GM08714 (cell line): ENCODE data around the gene WSCD2.

ENCODE experiments used
- H3K4me3 ChIP-seq: fragments of 200-500 bp; sonication (Bioruptor generic); 2 replicates; pipeline ENCODE4 v1.5.1; 2014; ENCODE audit warnings: mild to moderate bottlenecking, low read length, inconsistent platforms
- ZNF274 ChIP-seq: IDR thresholded peaks from 2 replicates; pipeline ENCODE4 v1.6.1; 2012; ENCODE audit warnings: mild to moderate bottlenecking, low read depth, low read length

Gene WSCD2

GRCh38 chr12:108228746-108229145 lies 99.7 kb downstream of the WSCD2 start:
- H3K4me3 ChIP-seq: no peak overlapping the region
- TF ChIP-seq ZNF274: no peak

- TF ChIP-seq ZNF274: no peak
These were observed 102.2 kb downstream of the WSCD2 start for GRCh38 chr12:108231109-108231905.

GRCh38 chr12:108231909-108232434 lies 102.9 kb downstream of the WSCD2 start:
- H3K4me3 ChIP-seq: no peak overlapping the region
- no peak for TF ChIP-seq ZNF274

More at GRCh38 chr12:108231109-108231905, 102.2 kb downstream of the WSCD2 start:
- no peak overlapping the region for H3K4me3 ChIP-seq

GRCh38 chr12:108232565-108232964 lies 103.5 kb downstream of the WSCD2 start:
- no peak for TF ChIP-seq ZNF274

GRCh38 chr12:108234158-108234557 lies 105.1 kb downstream of the WSCD2 start:
- no peak for TF ChIP-seq ZNF274
- H3K4me3 ChIP-seq: no peak overlapping the region

More at GRCh38 chr12:108232565-108232964, 103.5 kb downstream of the WSCD2 start:
- H3K4me3 ChIP-seq: no peak overlapping the region

GRCh38 chr12:108235197-108235984 lies 106.3 kb downstream of the WSCD2 start:
- no peak overlapping the region for H3K4me3 ChIP-seq
- TF ChIP-seq ZNF274: no peak

- no peak overlapping the region for H3K4me3 ChIP-seq
- no peak for TF ChIP-seq ZNF274
These were observed 106.8 kb downstream of the WSCD2 start for GRCh38 chr12:108235985-108236263.

- H3K4me3 ChIP-seq: no peak overlapping the region
- no peak for TF ChIP-seq ZNF274
These were observed 107.3 kb downstream of the WSCD2 start for GRCh38 chr12:108236366-108236765.

- H3K4me3 ChIP-seq: no peak overlapping the region
- no peak for TF ChIP-seq ZNF274
These were observed 108.2 kb downstream of the WSCD2 start for GRCh38 chr12:108237272-108237671.

- no peak overlapping the region for H3K4me3 ChIP-seq
- TF ChIP-seq ZNF274: no peak
These were observed 109.4 kb downstream of the WSCD2 start for GRCh38 chr12:108238474-108238873.

GRCh38 chr12:108239378-108239777 lies 110.3 kb downstream of the WSCD2 start:
- H3K4me3 ChIP-seq: no peak overlapping the region
- TF ChIP-seq ZNF274: no peak

GRCh38 chr12:108240027-108240785 lies 111.1 kb downstream of the WSCD2 start:
- no peak overlapping the region for H3K4me3 ChIP-seq
- TF ChIP-seq ZNF274: no peak

GRCh38 chr12:108240928-108241327 lies 111.8 kb downstream of the WSCD2 start:
- H3K4me3 ChIP-seq: no peak overlapping the region
- TF ChIP-seq ZNF274: no peak

GRCh38 chr12:108241986-108242703 lies 113.1 kb downstream of the WSCD2 start:
- H3K4me3 ChIP-seq: no peak overlapping the region
- TF ChIP-seq ZNF274: no peak

- TF ChIP-seq ZNF274: no peak
- H3K4me3 ChIP-seq: no peak overlapping the region
These were observed 118.0 kb downstream of the WSCD2 start for GRCh38 chr12:108247130-108247529.
